Keratinocyte (primary cell): ENCODE measurements around the gene SUPT5H.

ENCODE experiments used
- EZH2 ChIP-seq: IDR thresholded peaks from one replicate; pipeline ENCODE4 v1.6.1; 2012; ENCODE audit warnings: inconsistent platforms, mild to moderate bottlenecking, low read length, moderate library complexity
- TF ChIP-seq, protein P1 (sequence below), 3 experiments: IDR thresholded peaks in 1 of 3; conservative IDR thresholded peaks in 1 of 3; optimal IDR thresholded peaks in 1 of 3; 2 replicates in 2 of 3; 3 replicates in 1 of 3; pipeline versions ENCODE3 to v1.5.1; 2011; ENCODE audit warnings: low read length in 3 of 3, mild to moderate bottlenecking in 3 of 3, moderate library complexity in 2 of 3, control low read depth in 1 of 3, inconsistent platforms in 1 of 3; ENCODE audit not compliant: insufficient read depth in 2 of 3; ENCODE audit errors: extremely low read depth in 1 of 3

DNA sequence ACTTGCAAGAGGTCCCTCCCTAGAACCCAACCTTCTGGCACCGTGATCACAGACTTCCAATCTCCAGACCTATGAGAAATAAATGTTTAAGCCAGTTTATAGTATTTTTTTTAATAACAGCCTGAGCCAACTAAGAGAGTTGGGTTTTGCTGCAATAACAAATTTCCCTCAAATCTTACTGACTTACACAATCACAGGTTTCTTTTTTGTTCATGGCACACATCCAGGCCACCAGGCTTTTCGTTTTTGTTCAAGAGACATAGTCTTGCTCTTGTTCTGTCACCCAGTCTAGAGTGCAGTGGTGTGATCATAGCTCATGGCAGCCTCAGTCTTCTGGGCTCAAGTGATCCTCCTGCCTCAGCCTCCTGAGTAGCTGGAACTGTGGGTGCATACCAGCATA is 67.6 kb downstream of the SUPT5H start:
- no peak for TF ChIP-seq EZH2
- TF ChIP-seq, protein P1, sequence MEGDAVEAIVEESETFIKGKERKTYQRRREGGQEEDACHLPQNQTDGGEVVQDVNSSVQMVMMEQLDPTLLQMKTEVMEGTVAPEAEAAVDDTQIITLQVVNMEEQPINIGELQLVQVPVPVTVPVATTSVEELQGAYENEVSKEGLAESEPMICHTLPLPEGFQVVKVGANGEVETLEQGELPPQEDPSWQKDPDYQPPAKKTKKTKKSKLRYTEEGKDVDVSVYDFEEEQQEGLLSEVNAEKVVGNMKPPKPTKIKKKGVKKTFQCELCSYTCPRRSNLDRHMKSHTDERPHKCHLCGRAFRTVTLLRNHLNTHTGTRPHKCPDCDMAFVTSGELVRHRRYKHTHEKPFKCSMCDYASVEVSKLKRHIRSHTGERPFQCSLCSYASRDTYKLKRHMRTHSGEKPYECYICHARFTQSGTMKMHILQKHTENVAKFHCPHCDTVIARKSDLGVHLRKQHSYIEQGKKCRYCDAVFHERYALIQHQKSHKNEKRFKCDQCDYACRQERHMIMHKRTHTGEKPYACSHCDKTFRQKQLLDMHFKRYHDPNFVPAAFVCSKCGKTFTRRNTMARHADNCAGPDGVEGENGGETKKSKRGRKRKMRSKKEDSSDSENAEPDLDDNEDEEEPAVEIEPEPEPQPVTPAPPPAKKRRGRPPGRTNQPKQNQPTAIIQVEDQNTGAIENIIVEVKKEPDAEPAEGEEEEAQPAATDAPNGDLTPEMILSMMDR (optimal IDR thresholded peaks at IDR 0.05 in 1 of 3, IDR thresholded peaks at IDR 0.05 in 1 of 3, conservative IDR thresholded peaks at IDR 0.05 in 1 of 3; ENCODE audit: extremely low read depth in 1 of 3, insufficient read depth in 2 of 3, low read length in 3 of 3): no peak
